Hepatocyte (in vitro differentiated cells): ENCODE results near the gene HEBP1. TPM values are rescaled to one million over a fixed set of nuclear protein-coding genes. Genes with fewer than 3 reads are reported as not detected.

Experiments
- DNase-seq: peaks from one replicate; pipeline ENCODE4 v3.0.0-alpha.2; 2016; ENCODE audit warnings: low spot score
- H2AFZ ChIP-seq: fragments of 200-600 bp; sonication (generic); 2 replicates; pipeline ENCODE4 v1.6.0; 2016; ENCODE audit warnings: antibody characterized with exemption, mild to moderate bottlenecking
- H3K27ac ChIP-seq: fragments of 200-600 bp; sonication (generic); 2 replicates; pipeline ENCODE4 v1.5.1; 2016; ENCODE audit warnings: mild to moderate bottlenecking
- H3K27me3 ChIP-seq: fragments of 200-600 bp; sonication (generic); 2 replicates; pipeline ENCODE4 v1.6.1; 2016
- H3K36me3 ChIP-seq: fragments of 200-600 bp; sonication (generic); replicated peaks from 2 replicates; pipeline ENCODE4 v1.5.1; 2016; ENCODE audit warnings: low read depth; ENCODE audit not compliant: insufficient read depth
- H3K4me1 ChIP-seq: fragments of 200-600 bp; sonication (generic); 2 replicates; pipeline ENCODE4 v1.5.1; 2016; ENCODE audit warnings: mild to moderate bottlenecking, moderate library complexity; ENCODE audit not compliant: insufficient read depth
- H3K4me2 ChIP-seq: fragments of 200-600 bp; sonication (generic); 2 replicates; pipeline ENCODE4 v1.6.0; 2016
- H3K4me3 ChIP-seq: fragments of 200-600 bp; sonication (generic); 2 replicates; pipeline ENCODE4 v1.5.1; 2016; ENCODE audit warnings: mild to moderate bottlenecking
- H3K79me2 ChIP-seq: fragments of 200-600 bp; sonication (generic); 2 replicates; pipeline ENCODE4 v1.6.0; 2017; ENCODE audit warnings: mild to moderate bottlenecking
- H3K9me2 ChIP-seq: fragments of 200-600 bp; sonication (generic); replicated peaks from 2 replicates; pipeline ENCODE4 v1.6.0; 2017; ENCODE audit warnings: mild to moderate bottlenecking; ENCODE audit not compliant: insufficient read depth
- H3K9me3 ChIP-seq: fragments of 200-600 bp; sonication (generic); 2 replicates; pipeline ENCODE4 v1.5.1; 2016; ENCODE audit warnings: low read depth, mild to moderate bottlenecking
- H4K20me1 ChIP-seq: fragments of 200-600 bp; sonication (generic); 2 replicates; pipeline ENCODE4 v1.6.0; 2016; ENCODE audit warnings: mild to moderate bottlenecking; ENCODE audit not compliant: insufficient read depth, poor library complexity, severe bottlenecking
- CTCF ChIP-seq: fragments of 200-600 bp; sonication (generic); IDR thresholded peaks from 2 replicates; pipeline ENCODE4 v1.5.1; 2016; ENCODE audit warnings: antibody characterized with exemption, mild to moderate bottlenecking; ENCODE audit not compliant: poor library complexity
- EZH2 ChIP-seq: fragments of 200-600 bp; sonication (generic); IDR thresholded peaks from 2 replicates; pipeline ENCODE4 v1.6.1; 2016; ENCODE audit warnings: antibody characterized with exemption, mild to moderate bottlenecking, borderline replicate concordance
- EZH2phosphoT487 ChIP-seq: fragments of 200-600 bp; sonication (generic); IDR thresholded peaks from one replicate; pipeline ENCODE4 v1.6.1; 2018; ENCODE audit warnings: antibody characterized with exemption, mild to moderate bottlenecking, low read depth, moderate library complexity; ENCODE audit not compliant: unreplicated experiment, severe bottlenecking
- WGBS: methylation state at CpG from one replicate; pipeline ENCODE4 v1.1.6; 2016; ENCODE audit warnings: low lambda C conversion rate; ENCODE audit errors: missing lambda C conversion rate; 5-methylcytosine and 5-hydroxymethylcytosine counted together
- polyA plus RNA-seq: library from polyadenylated mRNA; unstranded; fragments of >200 nt; fragmentation: Nextera tagmentation; extraction: Ambion mirVana; gene quantifications from 2 replicates; pipeline ENCODE4 v1.2.1, GENCODE V29; 2016
- total RNA-seq: library from RNA; depleted of rRNA; stranded (reverse); fragments of >200 nt; gene quantifications from 2 replicates; pipeline ENCODE4 v1.2.3, GENCODE V29; 2014

HEBP1 gene
- total and polyA plus RNA-seq, 2 experiments from 2014 or later, result 30.1 to 89.5 TPM

- H3K79me2 ChIP-seq, result peaks cover 6% of the 10 kb centered on the region
- H4K20me1 ChIP-seq, result no peaks in the 10 kb centered on the region
- H2AFZ ChIP-seq, result no peak overlapping the region
- DNase-seq, result no peak
- no peak overlapping the region for H3K27ac ChIP-seq
- peaks cover 4% of the 10 kb centered on the region for H3K4me1 ChIP-seq
- TF ChIP-seq EZH2 (no peak), CTCF (no peak), EZH2phosphoT487 (no peak)
- H3K4me3 ChIP-seq, result no peak overlapping the region
- no peaks in the 10 kb centered on the region for H3K9me2 ChIP-seq
- 77% methylated on average over 3 of the region's 3 CpGs for WGBS
- no peaks in the 10 kb centered on the region for H3K9me3 ChIP-seq
- H3K4me2 ChIP-seq, result no peak overlapping the region
- H3K27me3 ChIP-seq, result no peaks in the 10 kb centered on the region
- H3K36me3 ChIP-seq, result no peaks in the 10 kb centered on the region
These were observed 4.9 kb upstream of the HEBP1 start for GRCh38 chr12:13004986-13005385.

GRCh38 chr12:13004361-13004760, 4.3 kb upstream of the HEBP1 start:
- Histone ChIP-seq H3K27me3 (no peaks in the 10 kb centered on the region), H3K79me2 (peaks cover 11% of the 10 kb centered on the region), H3K4me2 (no peak overlapping the region), H3K9me3 (no peaks in the 10 kb centered on the region), H3K4me3 (no peak overlapping the region), H3K4me1 (peaks cover 6% of the 10 kb centered on the region), H3K9me2 (no peaks in the 10 kb centered on the region), H2AFZ (no peak overlapping the region), H4K20me1 (no peaks in the 10 kb centered on the region), H3K36me3 (no peaks in the 10 kb centered on the region), H3K27ac (no peak overlapping the region)
- TF ChIP-seq EZH2phosphoT487 (no peak), EZH2 (no peak), CTCF (no peak)
- DNase-seq, result no peak
- 96% methylated on average over 3 of the region's 3 CpGs for WGBS

GRCh38 chr12:13002301-13003097, 2.4 kb upstream of the HEBP1 start:
- H3K4me2 ChIP-seq, result peak overlapping the region; percentile 82

GRCh38 chr12:13001775-13002040, 1.6 kb upstream of the HEBP1 start:
- Histone ChIP-seq H4K20me1 (peaks cover 10% of the 10 kb centered on the region), H3K9me3 (no peaks in the 10 kb centered on the region), H3K4me2 (peak overlapping the region; percentile 82), H3K9me2 (no peaks in the 10 kb centered on the region), H3K4me1 (peaks cover 14% of the 10 kb centered on the region), H3K79me2 (peaks cover 38% of the 10 kb centered on the region), H3K27ac (peak overlapping the region; percentile 95), H3K4me3 (peak overlapping the region; percentile 72), H3K36me3 (no peaks in the 10 kb centered on the region), H2AFZ (peak overlapping the region; percentile 98), H3K27me3 (no peaks in the 10 kb centered on the region)
- TF ChIP-seq EZH2phosphoT487, result no peak
- TF ChIP-seq CTCF, result no peak
- no peak for TF ChIP-seq EZH2
- DNase-seq, result no peak
- 61% methylated on average over 16 of the region's 16 CpGs for WGBS

More at GRCh38 chr12:13002301-13003097, 2.4 kb upstream of the HEBP1 start:
- Histone ChIP-seq H3K27ac (no peak overlapping the region), H3K79me2 (peaks cover 30% of the 10 kb centered on the region), H3K9me2 (no peaks in the 10 kb centered on the region), H3K4me1 (peaks cover 14% of the 10 kb centered on the region), H3K27me3 (no peaks in the 10 kb centered on the region), H2AFZ (no peak overlapping the region), H3K36me3 (no peaks in the 10 kb centered on the region), H3K4me3 (no peak overlapping the region), H3K9me3 (no peaks in the 10 kb centered on the region), H4K20me1 (peaks cover 7% of the 10 kb centered on the region)
- no peak for TF ChIP-seq EZH2
- 97% methylated on average over 10 of the region's 10 CpGs for WGBS
- no peak for DNase-seq
